GM12872 (cell line): ENCODE data around the gene PDZRN3.

Experiments
- TF ChIP-seq, protein P1 (sequence below): IDR thresholded peaks from 3 replicates; pipeline ENCODE4 v1.5.1; 2011; ENCODE audit warnings: low read depth, mild to moderate bottlenecking, low read length, moderate library complexity; ENCODE audit not compliant: insufficient read depth

Gene PDZRN3

DNA sequence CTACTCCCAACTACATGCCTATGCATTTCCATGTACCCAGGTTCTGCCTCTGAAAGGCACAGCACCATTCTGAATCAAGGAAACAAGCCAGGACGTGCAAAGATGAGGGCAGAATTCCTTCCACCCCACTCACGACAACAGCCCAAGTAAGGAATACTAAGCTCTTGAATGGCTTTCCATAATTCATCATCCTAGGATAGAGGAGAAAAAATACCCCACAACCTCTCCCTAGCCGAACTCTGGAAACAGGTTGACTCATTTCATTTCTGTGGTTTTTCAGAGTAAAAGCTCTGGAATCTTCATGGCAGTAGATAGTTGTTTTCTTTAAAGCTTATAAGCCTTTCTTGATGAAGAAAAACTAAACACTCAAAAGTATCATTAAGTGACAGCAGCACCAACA lies 77.8 kb downstream of the PDZRN3 start:
- TF ChIP-seq, protein P1, sequence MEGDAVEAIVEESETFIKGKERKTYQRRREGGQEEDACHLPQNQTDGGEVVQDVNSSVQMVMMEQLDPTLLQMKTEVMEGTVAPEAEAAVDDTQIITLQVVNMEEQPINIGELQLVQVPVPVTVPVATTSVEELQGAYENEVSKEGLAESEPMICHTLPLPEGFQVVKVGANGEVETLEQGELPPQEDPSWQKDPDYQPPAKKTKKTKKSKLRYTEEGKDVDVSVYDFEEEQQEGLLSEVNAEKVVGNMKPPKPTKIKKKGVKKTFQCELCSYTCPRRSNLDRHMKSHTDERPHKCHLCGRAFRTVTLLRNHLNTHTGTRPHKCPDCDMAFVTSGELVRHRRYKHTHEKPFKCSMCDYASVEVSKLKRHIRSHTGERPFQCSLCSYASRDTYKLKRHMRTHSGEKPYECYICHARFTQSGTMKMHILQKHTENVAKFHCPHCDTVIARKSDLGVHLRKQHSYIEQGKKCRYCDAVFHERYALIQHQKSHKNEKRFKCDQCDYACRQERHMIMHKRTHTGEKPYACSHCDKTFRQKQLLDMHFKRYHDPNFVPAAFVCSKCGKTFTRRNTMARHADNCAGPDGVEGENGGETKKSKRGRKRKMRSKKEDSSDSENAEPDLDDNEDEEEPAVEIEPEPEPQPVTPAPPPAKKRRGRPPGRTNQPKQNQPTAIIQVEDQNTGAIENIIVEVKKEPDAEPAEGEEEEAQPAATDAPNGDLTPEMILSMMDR = no peak

DNA sequence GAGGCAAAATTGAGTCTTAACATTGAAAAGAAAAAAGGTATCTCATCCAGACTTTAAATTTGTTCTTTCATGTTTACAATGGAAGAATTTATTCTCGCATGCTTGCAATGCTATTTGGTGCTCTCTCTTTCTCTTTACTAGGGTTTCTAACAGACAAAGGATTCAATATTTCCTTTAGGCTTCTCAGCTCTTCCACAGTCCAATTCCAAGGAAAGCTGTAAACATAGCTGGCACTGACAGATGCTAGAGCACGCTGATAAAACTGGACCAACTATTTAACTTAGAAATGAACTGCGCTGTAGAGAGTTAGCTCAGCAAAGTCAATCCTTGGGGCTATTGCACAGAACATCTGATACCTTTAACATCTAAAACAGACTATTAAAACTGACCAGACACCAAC lies 81.3 kb downstream of the PDZRN3 start:
- TF ChIP-seq, protein P1 = no peak

DNA sequence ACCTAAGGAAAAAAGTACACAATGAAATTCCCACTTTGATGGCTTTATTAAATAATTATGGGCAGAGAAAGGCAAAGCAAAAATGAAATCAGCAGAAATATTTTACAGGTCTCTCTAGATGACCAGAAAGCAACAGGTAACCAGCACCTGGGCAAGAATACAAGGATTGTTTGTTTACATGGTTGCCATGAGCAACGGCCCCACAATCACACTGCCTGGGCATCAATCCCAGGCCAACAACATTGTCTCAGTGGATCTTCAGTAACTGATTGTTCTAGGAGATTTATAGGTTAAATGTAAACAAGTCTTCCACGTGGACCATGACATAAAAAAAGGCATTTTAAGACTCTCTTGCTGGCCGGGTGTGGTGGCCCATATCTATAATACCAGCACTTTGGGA lies 82.6 kb downstream of the PDZRN3 start:
- TF ChIP-seq, protein P1 = no peak

DNA sequence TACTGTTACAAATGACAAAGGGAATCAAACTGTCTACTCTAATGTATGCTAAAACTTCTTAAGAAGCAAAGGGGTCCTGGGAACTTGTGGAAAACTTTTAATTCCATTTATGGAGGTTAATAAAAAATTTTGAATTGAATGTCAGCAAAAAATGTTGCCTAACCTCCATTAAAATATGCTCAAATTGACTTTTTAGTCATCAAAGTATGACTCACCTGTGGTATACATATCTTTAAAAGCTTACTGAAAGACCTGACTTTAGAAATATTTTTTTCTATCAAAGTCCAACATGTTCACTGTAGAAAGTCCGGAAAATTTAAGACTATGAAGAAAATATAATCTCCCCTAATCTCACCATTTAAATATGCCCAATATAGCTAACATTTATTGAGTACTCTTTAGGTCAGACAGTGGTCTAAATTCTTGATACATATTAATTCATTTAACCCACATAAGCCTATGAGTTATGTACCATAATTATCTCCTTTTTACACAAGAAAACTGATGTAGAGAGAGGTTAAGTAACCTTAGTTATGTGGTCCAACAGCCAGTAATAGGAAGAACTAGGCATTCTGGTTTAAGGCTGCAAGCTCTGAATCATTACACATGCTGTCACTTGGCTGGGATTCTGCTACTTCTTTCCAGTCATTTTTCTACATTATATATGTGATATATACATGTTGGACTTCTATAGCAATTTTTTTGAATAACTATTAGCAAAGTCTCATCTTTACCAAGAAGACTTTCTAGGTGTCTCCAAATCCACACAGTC lies 83.6 kb downstream of the PDZRN3 start:
- TF ChIP-seq, protein P1 = no peak

DNA sequence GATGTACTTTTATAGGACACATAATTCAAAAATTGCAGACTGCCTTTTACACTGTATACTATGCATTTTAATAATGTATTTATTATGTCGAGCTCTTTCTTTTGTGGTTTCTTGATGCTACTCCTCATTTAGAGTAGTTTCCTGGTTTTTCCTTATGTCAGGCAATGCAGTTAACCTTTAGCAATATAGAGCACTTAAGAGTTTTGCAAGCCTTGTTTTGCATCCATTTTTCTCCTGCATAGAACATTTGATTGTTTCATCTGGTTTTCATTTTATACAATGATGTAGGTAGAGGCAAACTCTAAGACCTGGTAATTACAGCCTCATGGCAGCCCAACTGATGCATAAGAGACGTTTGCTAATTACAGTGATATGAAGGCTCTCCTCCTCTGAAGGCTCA lies 86.3 kb downstream of the PDZRN3 start:
- TF ChIP-seq, protein P1 = no peak

DNA sequence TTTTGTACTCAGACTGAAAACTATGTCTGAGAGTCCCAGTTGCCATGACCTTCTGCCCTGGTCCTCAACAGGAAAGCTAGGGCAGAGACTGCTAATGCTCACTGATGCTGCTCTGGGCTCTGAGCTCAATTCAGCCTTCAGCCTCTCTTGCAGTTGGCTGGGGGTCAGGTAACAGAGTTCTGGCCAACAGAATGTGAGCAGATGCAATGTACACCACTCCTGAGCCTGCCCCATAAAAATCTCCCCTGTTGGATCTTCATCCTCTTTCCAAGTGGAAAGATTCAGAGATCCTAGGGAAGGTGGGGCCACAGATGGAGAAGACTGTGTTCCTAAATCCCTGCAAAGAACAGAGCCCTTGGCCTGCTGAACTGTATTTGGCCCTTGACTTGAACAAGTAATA lies 87.8 kb downstream of the PDZRN3 start:
- TF ChIP-seq, protein P1 = no peak

DNA sequence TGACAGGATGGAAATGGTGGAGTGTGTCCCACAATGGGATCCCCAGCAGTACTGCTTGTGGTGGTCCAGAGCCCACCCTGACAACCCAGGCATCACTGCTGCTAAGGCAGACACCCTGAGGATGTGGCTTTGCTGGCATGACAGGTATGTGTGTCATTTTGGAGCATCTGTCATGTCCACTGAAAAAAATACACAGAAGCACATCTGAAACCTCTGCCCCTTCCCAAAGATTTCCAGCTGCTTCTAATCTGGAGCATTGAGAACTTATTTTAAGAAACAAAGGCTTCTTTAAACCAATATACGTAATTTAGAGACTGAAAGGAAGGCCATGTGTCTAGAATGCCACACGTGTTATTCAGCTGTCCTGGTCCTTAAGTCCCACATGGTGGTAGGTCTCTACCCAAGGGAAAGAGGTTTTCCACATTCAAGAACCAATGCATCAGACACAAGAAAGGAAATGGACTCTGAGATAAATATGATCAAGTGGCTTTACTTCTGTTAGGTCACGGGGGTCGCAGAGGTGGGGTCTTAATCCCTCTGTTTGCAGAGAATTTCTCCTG lies 88.3 kb downstream of the PDZRN3 start:
- TF ChIP-seq, protein P1 = no peak
